ENCODE measurements around the gene GINS3.

GINS3 gene

DNA sequence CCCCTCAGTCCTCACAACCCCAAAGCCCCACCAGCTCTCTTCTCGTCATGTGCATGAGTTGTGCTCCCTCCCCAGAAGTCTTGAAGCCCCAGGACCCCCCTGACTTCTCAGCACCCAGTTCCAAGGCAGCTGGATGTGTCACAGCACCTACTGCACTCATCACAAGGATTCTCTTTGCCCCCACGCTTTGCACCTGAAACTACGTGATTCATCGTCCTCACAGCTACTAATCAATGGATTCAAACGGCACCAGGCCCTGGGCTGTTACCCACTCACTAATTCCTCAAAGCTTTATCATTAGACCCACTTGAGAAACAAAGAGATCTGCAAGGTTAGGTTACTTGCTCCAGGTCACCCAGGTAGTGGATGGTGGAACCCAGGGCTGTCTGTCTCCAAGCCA, 62.6 kb downstream of the GINS3 start:
- TF ChIP-seq, protein P1, sequence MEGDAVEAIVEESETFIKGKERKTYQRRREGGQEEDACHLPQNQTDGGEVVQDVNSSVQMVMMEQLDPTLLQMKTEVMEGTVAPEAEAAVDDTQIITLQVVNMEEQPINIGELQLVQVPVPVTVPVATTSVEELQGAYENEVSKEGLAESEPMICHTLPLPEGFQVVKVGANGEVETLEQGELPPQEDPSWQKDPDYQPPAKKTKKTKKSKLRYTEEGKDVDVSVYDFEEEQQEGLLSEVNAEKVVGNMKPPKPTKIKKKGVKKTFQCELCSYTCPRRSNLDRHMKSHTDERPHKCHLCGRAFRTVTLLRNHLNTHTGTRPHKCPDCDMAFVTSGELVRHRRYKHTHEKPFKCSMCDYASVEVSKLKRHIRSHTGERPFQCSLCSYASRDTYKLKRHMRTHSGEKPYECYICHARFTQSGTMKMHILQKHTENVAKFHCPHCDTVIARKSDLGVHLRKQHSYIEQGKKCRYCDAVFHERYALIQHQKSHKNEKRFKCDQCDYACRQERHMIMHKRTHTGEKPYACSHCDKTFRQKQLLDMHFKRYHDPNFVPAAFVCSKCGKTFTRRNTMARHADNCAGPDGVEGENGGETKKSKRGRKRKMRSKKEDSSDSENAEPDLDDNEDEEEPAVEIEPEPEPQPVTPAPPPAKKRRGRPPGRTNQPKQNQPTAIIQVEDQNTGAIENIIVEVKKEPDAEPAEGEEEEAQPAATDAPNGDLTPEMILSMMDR (IDR thresholded peaks at IDR 0.05; ENCODE audit: low read depth, low read length, missing control alignments), result no peak
- DNase-seq (ENCODE audit: extremely low read depth, low read depth), result no peak
- no peak overlapping the region for H3K4me3 ChIP-seq (replicated peaks; ENCODE audit: low read depth, low read length)

All from HFF-Myc (cell line).